ENCODE measurements around the gene NIN. TPM values are rescaled to one million over a fixed set of nuclear protein-coding genes. Genes with fewer than 3 reads are reported as not detected.

NIN gene
- total RNA-seq, 3 donors from 2014 or later, result 20.5 to 36.3 (median 27.9) TPM

- Histone ChIP-seq H3K9me3 (no peaks in the 10 kb centered on the region), H3K4me3 (no peak overlapping the region), H3K36me3 (ENCODE audit: low read depth) (no peaks in the 10 kb centered on the region), H3K4me1 (ENCODE audit: low read depth) (peaks cover 4% of the 10 kb centered on the region)
- TF ChIP-seq CTCF (IDR thresholded peaks at IDR 0.05), result no peak
- intact Hi-C loops (cut with DNase I, micrococcal nuclease), result no loop called here
- ATAC-seq, result peak; percentile 91
- DNase-seq, result peak in 1 of 3 donors; percentile 53
These were observed 40.3 kb upstream of the NIN start for GRCh38 chr14:50871228-50871627.

GRCh38 chr14:50865391-50866076, 34.6 kb upstream of the NIN start:
- no peaks in the 10 kb centered on the region for H3K36me3 ChIP-seq (ENCODE audit: low read depth)
- no peaks in the 10 kb centered on the region for H3K9me3 ChIP-seq
- DNase-seq, result no peak
- ATAC-seq, result no peak
- intact Hi-C loops (cut with DNase I, micrococcal nuclease), result no loop called here
- no peak overlapping the region for H3K4me3 ChIP-seq
- TF ChIP-seq CTCF (IDR thresholded peaks at IDR 0.05), result no peak
- H3K4me1 ChIP-seq (ENCODE audit: low read depth), result no peaks in the 10 kb centered on the region

GRCh38 chr14:50864946-50865345, 34.0 kb upstream of the NIN start:
- ATAC-seq, result no peak
- DNase-seq, result no peak
- Histone ChIP-seq H3K9me3 (no peaks in the 10 kb centered on the region), H3K4me1 (ENCODE audit: low read depth) (peaks cover 4% of the 10 kb centered on the region), H3K36me3 (ENCODE audit: low read depth) (no peaks in the 10 kb centered on the region), H3K4me3 (no peak overlapping the region)
- no peak for TF ChIP-seq CTCF (IDR thresholded peaks at IDR 0.05)
- intact Hi-C loops (cut with DNase I, micrococcal nuclease), result no loop called here

GRCh38 chr14:50864237-50864636, 33.3 kb upstream of the NIN start:
- no peak overlapping the region for H3K4me3 ChIP-seq
- peaks cover 4% of the 10 kb centered on the region for H3K4me1 ChIP-seq (ENCODE audit: low read depth)
- H3K9me3 ChIP-seq, result no peaks in the 10 kb centered on the region
- ATAC-seq (no peak), DNase-seq (no peak)
- TF ChIP-seq CTCF (IDR thresholded peaks at IDR 0.05), result no peak
- intact Hi-C loops (cut with DNase I, micrococcal nuclease), result no loop called here
- no peaks in the 10 kb centered on the region for H3K36me3 ChIP-seq (ENCODE audit: low read depth)

GRCh38 chr14:50862036-50862570, 31.1 kb upstream of the NIN start:
- TF ChIP-seq CTCF (IDR thresholded peaks at IDR 0.05), result no peak
- H3K36me3 ChIP-seq (ENCODE audit: low read depth), result no peaks in the 10 kb centered on the region
- no peak overlapping the region for H3K4me3 ChIP-seq
- ATAC-seq, result no peak
- peaks cover 4% of the 10 kb centered on the region for H3K4me1 ChIP-seq (ENCODE audit: low read depth)
- DNase-seq, result no peak
- no peaks in the 10 kb centered on the region for H3K9me3 ChIP-seq
- intact Hi-C loops (cut with DNase I, micrococcal nuclease), result no loop called here
